HG02870 (cell line): Measurements from ENCODE around the gene KRT82.

ENCODE experiments used
- ATAC-seq: cut with Tn5 transposase; IDR thresholded peaks from one replicate; pipeline ENCODE4 v1.9.1; 2021; ENCODE audit warnings: mild to moderate bottlenecking, moderate library complexity; ENCODE audit not compliant: unreplicated experiment

The KRT82 gene

DNA sequence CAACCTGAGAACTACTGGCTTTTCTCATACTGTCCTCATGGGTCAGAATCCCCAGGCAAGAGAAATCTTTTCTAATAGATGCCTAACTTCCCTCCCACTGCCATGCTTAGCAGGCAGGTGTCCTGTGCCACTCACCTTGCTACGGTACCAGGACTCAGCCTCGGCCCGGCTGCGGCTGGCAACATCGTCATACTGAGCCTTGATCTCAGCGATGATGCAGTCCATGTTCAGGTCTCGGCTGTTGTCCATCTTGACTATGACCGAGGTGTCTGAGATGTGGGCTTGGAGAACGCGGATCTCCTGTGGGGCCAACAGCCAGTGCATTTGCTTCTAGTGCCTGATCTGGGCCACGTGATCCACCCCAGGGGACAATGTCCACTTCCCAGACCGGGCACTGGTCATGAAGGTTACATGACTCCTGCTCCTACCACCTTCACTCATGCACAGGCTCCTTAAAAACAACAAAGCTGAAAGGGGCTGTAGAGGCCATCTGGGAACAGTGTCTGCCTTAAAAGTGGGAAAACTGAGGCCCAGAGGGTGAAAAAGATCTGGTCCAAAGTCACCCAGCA lies 42.9 kb downstream of the KRT82 start:
- no peak for ATAC-seq

DNA sequence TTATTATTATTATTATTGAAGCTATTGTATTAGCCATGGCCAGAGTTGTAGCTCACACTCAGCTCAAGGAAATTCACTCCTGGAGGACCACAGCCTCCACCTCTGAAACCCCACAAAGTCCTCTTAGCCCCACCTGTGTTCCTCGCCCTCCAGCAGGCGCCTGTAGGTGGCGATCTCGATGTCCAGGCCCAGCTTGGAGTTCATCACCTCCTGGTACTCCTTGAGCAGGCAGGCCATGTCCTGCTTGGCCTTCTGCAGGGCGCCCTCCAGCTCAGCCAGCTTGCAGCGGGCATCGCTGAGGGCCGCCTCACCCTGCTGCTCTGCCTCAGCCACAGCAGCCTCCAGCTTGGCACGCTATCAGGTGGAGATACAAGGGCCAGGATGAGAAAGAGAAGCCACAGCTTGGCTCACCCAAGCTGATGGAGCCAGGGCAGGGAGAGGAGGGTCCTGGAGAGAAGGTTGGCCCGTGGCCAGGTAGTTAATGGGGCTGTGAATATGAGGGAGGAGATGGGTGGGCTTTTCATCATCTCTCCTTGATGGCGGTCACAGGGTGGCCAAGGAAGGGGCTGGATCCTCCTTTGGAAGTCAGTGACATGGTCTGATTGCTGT lies 43.9 kb downstream of the KRT82 start:
- no peak for ATAC-seq

DNA sequence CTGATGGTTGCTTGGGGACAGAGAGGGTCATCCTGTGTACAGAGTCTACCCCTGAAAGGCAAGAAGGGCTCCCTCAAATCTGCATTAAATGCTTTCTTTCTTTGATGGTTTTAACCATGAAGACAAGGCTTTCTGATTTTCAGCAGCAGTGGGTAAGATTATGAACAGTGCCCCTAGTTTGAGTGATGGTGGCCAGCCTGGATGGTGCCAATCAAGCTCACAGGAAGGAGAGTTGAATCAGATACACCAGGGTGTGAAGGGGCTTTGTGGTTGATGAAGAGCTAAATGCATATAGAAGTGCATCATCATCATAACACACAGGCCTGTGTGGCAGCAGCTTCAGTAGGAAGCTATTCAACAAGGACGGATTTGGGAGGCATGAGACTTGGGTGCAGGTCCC lies 44.6 kb downstream of the KRT82 start:
- no peak for ATAC-seq

DNA sequence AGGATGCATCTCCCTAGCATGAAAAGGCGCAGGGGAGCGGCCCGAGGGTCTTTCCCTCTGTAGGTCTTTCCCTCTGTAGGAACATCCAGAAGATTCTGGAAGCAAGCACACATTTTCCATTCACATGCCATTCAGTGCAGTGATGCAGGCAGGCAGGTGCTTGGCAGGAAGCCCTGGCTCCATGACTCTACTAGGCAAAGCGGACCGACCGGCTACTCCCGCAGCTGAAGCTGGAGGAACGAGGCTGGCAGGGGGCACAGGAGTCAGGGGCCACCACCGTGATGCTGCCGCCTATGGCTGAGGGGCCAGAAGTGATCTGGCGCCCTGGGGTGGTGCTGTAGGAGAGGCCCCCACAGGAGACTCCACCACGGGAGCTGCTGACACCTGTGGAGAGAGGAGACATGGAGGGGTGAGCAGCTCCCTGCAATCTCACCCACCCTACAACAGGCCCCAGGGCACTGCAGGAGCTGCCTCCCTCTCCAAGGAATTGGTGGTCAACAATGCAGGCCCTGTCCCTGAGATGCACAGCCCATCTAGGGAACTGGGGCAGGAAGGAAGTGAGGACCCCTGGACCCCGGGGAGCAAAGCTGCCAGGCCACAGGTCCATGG lies 45.4 kb downstream of the KRT82 start:
- no peak for ATAC-seq

DNA sequence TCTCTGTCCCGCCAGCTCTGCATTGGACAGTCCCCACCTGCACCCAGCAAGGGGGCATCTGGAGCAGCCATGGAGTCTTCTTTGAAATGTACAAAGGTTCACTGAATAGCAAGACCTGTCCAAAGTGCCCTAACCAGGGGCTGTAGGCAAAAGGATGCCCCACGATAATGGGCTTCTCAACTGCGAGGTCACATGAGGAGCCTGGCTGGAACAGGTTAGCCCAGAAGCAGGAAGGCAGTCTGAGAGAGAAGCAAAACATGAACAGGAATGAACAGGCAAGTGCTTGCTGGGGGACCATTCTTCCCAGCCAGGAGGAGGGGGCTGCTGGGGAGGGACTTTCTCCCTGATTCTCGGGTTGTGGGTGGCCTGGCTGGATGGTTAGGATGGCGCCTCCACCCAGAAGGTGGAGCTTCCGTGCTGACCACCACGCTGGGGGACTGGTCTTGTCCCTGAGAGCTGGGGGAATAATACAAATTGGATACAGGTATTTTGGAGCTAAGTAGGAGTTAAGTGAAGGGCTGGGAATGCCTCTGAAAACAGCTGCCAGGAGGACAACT lies 46.0 kb downstream of the KRT82 start:
- no peak for ATAC-seq

DNA sequence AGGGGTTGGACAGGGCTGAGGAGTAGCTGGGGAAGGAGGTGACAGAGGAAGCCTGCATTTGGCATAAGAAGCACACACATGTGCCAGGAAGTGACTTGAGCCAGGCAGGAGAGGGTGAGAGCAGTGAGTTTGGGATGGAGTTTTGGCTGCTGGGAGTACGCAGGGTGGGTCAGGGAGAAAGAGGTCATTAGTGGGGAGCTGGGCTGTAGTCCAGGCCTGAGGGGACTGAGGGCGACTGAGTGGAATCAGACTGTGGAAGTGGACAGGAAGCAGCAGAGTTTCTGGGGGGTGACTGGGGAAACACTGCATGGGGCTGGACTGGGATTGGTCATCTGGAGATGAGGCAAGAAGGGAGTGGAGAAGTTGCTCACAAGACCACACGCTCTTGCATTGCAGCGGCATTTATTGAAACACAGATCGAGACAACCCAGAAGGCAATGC lies 46.5 kb downstream of the KRT82 start:
- ATAC-seq, result no peak

DNA sequence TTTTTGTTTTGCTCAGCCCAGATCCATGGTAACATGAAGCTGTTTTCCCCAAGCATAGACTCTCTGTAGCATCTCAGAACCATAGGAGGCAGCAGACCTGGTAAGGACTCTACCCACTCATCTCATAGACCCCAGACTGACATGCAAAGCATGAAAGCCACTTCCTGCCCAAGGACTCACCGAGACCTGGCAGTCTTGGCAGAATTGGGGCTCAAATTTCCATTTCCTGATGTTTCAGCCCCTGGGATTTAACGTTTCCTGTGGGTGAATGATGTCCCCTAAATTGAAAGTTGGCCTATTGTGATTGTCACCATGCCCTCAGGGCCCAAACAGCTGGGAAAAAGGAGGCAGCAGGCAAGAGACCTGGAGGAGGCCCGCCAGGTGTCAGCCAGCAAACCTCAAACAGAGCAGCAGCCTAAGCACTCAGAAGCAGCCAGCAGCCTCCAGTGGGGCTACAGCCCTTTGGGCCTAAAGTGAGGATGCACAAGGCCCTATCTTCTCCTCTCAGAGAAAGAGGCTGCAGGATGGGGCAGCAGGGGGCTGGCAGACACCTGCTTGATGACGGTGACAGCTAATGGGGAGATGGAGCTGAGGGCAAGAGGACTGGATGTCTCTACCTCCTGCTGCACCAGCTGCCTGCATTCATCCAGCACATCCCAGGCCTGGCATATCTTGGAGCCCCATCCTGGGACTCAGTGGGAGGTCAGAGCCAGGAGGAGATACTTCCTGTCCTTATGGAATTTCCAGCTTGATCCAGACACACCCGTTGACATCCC lies 47.4 kb downstream of the KRT82 start:
- peak; percentile 90 for ATAC-seq

DNA sequence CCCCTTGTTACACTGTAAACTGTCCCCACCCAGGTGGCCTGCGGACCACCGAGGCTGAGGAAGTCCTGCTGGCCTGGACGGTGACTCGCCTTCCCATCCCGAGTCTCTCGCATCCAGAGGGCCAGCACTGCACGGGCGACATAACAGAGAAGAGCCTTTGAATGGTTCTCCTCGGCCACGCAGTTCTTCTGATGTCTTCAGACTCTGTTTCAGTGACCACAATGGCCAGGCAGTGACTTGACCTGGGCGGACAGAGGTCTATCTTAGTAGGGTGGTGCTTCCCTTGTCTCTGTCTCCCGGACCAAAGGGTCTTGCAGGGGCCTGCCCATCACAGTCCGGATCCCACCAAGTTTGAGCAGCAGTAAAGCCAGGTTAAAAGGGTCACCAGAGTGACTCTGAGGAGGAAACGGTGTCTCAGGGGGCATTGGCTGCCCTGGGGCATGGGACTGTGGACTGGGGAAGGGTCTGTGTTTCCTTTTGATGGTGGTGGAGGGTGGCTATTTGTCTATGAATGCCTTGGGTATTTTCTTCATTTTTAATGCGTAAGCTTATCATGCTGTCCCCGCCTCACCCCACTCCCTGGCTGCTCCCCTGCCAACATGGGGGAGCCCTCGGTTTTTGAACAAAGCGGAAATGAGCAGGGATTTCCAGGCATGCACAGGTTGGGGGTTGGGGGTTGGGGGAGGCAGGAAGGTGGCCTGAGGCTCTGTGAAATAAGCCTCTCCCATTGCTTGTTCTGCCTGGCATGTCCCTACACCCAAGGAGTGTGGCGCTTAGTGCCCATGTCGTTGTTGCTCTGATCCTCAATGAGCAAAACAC lies 49.2 kb downstream of the KRT82 start:
- ATAC-seq, result no peak

DNA sequence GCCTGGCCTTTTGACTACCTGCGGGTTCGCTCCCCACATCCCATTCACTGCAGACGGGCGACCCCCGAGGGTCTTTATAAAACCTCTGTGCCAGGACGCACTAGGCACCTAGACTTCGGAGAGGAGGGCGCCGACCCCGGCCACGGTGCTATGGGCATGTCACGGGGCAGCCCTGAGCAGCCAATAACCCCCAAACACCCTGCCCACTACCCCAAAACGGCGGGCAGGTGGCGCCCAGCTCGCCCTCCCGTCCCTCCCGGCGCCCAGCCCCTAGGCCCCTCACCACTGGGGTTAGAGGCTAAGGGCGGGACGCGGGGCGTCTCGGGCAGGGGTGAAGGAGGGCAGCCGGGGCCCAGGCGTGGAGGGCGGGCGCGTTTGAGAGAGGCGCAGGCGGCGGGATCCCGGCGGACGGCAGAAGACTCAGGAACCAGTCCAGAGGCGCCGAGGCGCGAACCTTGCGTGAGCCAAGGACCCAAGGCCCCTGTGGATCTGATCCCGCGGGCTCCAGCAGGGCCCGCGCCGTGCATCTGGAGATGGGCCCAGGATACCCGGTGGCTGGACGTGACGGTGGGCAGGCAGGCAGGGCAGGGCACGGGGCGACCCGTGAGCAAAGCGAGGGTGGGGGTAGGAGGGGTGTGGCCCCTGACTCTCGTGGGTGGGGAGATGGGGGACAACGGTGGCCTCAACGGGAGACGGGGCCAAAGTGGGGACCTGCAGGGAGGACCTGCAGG lies 49.9 kb downstream of the KRT82 start:
- ATAC-seq, result no peak

DNA sequence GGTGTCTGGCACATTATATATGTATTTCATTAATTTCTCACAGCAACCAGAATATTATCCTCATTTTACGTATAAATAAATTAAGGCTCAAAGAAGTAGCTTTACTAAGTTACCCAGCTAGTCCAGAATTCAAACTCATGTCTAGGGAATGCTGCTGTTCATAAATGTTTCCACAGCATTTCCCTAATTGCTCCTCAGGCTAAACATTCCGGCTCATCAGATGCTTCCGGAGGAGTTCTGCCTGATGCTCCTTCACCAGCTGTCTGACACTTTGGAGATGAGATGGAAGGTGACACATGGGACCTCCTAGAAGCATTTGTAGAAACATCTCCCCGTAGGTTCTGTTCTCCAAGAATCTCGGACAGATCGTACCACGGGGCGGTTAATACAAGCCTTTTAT lies 51.0 kb downstream of the KRT82 start:
- no peak for ATAC-seq

DNA sequence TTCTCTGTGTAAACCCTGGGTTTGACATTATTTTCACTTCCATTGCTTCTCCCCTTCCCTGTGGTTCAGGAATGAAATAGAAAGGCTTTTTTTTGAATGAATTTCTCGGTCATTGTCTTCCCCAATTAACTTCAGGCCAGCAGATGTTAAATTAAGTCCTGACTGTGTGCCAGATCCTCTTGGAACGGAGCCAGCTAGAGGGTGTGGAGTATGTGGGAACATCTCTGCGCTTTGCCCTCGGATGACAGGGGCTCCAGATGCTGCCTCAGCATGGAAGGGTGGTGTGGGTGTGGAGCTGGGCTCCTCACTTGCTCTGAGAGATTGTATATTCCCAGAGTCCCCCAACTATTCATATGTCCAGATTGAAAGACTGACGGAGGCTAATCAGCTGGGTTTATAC lies 51.9 kb downstream of the KRT82 start:
- ATAC-seq, result no peak

DNA sequence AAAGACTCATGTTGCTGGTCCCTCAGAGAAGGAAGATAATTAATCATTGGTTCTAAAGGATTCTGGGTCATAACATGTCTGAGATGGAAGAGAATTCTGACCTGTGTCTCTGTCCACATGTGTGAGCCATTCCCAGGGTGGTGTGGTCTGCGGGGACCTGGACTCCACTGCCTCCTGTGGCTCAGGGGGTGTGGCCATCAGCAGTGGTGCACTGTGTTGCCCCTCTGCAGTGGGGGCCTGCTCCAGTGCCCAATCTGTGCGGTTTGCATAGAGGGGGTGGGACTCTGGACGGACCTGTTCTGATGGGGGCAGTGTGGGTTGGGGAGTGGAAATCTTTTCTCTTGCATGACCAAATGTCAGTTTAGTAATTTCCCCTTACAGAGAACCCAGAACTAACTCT lies 52.4 kb downstream of the KRT82 start:
- no peak for ATAC-seq

DNA sequence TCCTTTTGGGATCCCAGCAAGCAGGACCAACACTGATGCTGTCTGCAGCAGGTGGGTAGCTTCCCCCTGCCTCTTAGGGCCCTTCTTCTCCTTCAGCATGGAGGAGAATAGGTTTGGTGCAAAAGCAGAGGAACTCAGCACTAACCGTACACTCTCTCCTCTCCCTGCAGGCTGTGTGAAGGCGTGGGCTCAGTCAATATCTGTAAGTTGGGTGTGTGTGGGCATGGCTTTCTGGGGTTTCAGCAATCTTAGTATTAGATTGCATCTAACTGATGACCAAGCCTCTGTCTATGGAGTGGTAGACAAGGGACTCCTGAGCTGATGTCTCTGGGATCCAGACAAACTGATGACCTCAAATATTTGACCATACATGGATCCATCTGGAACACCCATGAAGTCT lies 53.2 kb downstream of the KRT82 start:
- no peak for ATAC-seq

DNA sequence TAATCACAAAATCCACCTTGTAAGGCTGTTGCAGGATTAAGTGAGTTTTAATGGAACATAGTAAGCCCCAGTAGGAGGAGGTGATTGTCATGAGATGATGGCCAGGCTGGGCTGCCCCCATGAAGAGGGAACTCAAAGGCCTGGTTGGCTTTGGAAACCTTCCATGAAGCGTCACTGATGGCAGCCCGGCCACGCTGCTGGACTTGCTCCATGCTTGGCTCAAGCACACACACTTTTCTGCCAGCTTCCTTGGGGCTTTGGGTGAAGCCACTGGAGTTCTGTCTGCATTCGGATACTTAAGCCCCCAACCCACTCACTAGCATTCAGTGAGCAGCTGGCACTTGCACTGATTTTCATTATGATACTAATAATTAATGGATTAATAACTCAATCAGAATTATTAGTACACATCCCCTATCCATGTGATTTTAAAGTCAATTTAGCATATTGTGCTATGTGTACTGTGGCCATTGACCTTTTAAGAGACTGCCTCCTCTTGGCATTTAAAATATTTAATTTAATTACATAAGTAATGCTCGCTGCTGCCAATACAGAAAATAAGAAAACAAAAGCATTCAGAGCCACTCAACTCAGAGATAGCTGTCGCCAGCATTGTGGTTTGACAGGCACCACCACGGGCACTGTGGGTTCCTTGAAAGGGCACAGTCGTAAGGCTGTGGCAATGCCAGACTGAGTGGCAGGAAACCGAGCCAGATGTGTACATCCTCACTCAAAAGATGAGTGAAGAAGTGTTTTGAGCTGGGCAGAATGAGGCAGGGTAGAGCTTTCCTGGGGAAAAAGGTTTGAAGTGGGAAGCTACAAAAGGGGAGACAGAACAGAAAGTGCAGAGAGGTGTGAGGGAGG lies 54.7 kb downstream of the KRT82 start:
- ATAC-seq, result no peak

DNA sequence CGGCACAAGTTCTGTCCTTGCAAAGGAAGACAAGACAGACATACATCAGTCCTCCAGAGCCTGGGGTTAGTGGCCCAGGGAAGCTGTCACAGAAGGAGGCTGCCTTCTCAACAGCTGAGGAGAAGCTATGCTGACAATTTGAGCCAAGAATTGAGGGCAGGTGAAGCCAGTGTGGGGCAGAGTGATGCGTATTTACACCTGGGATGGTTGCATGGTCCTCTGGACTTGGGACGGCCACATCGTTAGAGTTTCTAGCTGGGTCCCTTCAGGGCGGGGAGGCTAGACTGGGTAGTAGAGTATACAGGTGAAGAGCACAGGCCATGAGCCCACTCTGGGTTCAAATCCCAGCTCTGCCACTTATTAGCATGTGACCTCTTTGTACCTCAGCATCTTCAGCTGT lies 55.3 kb downstream of the KRT82 start:
- ATAC-seq, result no peak

DNA sequence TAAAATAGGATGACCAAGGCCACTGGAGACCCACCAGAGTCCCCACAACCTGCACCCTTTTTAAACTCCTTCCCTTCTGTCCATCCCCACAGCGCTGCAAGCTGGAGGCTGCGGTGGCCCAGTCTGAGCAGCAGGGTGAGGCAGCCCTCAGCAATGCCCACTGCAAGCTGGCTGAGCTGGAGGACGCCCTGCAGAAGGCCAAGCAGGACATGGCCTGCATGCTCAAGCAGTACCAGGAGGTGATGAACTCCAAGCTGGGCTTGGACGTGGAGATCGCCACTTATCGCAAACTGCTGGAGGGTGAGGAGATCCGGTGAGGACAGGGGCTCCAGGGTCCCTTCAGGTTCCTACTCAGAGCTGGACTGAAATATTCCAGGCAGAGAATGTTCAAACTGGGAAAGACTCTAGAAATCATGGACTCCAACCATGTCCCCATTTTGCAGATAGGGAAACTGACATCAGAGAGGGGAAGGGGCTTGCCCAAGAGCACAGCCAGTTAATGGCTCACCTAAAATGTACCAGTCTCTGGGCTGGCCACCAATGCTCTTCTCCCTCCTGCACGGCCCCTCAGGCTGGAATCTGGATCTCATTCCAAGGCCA lies 56.0 kb downstream of the KRT82 start:
- ATAC-seq, result no peak

DNA sequence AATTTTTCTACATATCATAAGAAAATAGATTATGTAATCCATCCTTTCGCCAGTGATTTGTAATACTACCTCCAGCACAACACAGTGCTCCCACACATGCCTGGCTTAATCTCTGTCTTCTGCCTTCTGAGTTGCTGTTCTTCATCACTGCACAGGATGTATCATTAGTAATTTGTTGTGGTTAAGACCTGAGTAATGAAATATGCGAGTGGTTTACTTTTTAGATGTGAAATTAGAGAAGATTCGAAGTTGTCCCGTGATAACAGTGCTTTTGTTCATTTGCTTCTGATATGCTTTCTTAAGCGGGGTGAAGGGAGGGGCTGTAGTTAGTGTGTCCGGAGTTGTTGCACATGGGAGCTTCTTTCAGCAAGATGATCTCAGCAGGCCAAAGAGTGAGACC lies 56.9 kb downstream of the KRT82 start:
- no peak for ATAC-seq

DNA sequence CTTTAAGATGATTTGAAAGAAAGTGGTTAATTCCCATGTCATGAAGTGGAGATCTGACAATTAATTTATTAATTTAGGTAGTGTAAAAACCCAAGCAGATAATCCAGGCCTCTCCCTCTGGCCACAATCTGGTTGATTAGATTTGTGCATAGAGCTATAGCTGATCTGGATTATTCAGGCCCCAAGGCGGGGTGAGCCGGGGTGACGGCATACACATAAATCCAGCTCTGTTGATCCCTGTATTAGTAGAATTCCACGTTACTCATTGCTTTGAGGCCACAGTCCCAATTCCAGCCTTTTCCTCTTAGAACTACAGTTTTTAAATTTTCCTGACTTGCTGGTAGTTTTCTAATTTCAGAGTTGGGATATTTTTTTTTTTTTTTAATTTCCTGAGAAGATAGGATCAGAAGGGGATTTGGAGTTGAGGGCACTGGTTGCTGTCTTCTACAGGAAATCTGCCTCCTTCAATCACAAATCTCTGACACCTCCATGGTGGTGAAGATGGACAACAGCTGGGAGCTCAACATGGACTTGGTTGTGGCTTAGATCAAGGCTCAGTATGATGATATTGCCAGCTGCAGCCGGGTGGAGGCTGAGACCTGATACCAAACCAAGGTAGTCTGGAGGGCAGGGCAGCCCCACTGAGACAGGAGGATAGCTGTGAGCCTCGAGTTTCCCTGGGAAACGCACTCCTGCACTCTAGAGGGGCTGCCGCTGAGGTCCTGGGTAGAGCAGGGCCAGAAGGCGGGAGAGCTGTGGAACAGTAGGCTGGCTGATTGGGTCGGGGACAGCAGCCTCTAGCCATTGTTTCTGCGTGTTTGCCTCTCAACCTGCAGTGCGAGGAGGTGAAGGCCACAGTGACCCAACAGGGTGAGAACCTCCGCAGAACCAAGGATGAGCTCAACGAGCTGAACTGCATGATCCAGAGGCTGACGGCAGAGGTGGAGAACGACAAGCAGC lies 58.3 kb downstream of the KRT82 start:
- no peak for ATAC-seq
